LNCAP (cell line): ENCODE results near the gene EXD1.

Experiments used
- CTCF ChIP-seq: fragments of 450-650 bp; IDR thresholded peaks from 2 replicates; pipeline ENCODE4 v1.5.1; 2017; ENCODE audit warnings: mild to moderate bottlenecking

EXD1 gene

GRCh38 chr15:41230650-41231421 is at the start of gene EXD1, which contains the start of gene CHP1:
Gene EXD1 (minus strand): TSS chr15:41230757. CDS start chr15:41226575, 4,182 bp downstream.
Gene CHP1 (plus strand): TSS chr15:41231268. CDS start chr15:41231383, 115 bp downstream.
- TF ChIP-seq CTCF: peak; percentile 97

- no peak for TF ChIP-seq CTCF
These were observed 49.2 kb upstream of the EXD1 start for GRCh38 chr15:41279535-41280283.

GRCh38 chr15:41278319-41278718 is 47.8 kb upstream of the EXD1 start:
- no peak for TF ChIP-seq CTCF

GRCh38 chr15:41276831-41277230 is 46.3 kb upstream of the EXD1 start:
- TF ChIP-seq CTCF: no peak

- TF ChIP-seq CTCF: no peak
These were observed 39.3 kb upstream of the EXD1 start for GRCh38 chr15:41269887-41270286.

- TF ChIP-seq CTCF: no peak
These were observed 33.4 kb upstream of the EXD1 start for GRCh38 chr15:41263891-41264351.

GRCh38 chr15:41262571-41262970 is 32.0 kb upstream of the EXD1 start:
- TF ChIP-seq CTCF: no peak
